ENCODE results near the gene EPB41L5. TPM values are rescaled to one million over a fixed set of nuclear protein-coding genes. Genes with fewer than 3 reads are reported as not detected.
"Not testable (repeated sequence)": the region's sequence is repeated elsewhere in the genome, so short reads cannot be mapped to it uniquely, and the experiment has no call there.

The EPB41L5 gene
- total and polyA plus RNA-seq, 7 donors = 8.2 to 24.3 (median 16.9) TPM

DNA sequence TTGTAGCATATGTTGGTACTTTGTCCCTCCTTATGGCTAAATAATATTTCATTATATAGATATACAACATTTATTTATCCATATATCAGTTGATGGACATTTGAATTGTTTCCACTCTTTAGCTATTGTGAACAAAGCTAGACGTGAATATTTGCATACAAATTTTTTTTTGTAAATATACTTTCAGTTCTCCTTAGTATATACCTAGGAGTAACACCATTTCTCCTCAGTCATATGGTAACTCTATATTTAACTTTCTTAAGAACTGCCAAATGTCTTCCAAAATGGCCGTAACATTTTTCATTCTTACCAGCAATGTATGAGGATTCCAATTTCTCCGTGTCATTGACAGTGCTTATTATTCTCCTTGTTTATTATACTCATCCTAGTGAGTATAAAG lies 135.8 kb downstream of the EPB41L5 start:
- peaks cover 0 to 12% (median 0%) of the 10 kb centered on the region in 4 donors for H3K9me3 ChIP-seq
- H3K27me3 ChIP-seq = no peaks in the 10 kb centered on the region
- no peak overlapping the region for H3K27ac ChIP-seq
- H3K36me3 ChIP-seq = peaks cover 0 to 53% (median 2%) of the 10 kb centered on the region in 4 donors
- WGBS, 2 donors = 92 to 96% methylated on average over 3 of the region's 3 CpGs
- TF ChIP-seq, protein P1, sequence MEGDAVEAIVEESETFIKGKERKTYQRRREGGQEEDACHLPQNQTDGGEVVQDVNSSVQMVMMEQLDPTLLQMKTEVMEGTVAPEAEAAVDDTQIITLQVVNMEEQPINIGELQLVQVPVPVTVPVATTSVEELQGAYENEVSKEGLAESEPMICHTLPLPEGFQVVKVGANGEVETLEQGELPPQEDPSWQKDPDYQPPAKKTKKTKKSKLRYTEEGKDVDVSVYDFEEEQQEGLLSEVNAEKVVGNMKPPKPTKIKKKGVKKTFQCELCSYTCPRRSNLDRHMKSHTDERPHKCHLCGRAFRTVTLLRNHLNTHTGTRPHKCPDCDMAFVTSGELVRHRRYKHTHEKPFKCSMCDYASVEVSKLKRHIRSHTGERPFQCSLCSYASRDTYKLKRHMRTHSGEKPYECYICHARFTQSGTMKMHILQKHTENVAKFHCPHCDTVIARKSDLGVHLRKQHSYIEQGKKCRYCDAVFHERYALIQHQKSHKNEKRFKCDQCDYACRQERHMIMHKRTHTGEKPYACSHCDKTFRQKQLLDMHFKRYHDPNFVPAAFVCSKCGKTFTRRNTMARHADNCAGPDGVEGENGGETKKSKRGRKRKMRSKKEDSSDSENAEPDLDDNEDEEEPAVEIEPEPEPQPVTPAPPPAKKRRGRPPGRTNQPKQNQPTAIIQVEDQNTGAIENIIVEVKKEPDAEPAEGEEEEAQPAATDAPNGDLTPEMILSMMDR (IDR thresholded peaks at IDR 0.05) = no peak
- TF ChIP-seq POLR2AphosphoS5 (IDR thresholded peaks at IDR 0.05) (no peak), EP300 (IDR thresholded peaks at IDR 0.05) (no peak), POLR2A (IDR thresholded peaks at IDR 0.05) (no peak)
- no peak overlapping the region for H3K4me3 ChIP-seq
- DNase-seq = no peak
- intact Hi-C loops (cut with DNase I) = no loop called here
- no peaks in the 10 kb centered on the region for H3K4me1 ChIP-seq

- DNase-seq = no peak
- no peaks in the 10 kb centered on the region for H3K4me1 ChIP-seq
- no peak overlapping the region for H3K4me3 ChIP-seq
- no peaks in the 10 kb centered on the region for H3K27me3 ChIP-seq
- peaks cover 0 to 51% (median 2%) of the 10 kb centered on the region in 4 donors for H3K36me3 ChIP-seq
- TF ChIP-seq EP300 (IDR thresholded peaks at IDR 0.05) = no peak
- no peak for TF ChIP-seq POLR2AphosphoS5 (IDR thresholded peaks at IDR 0.05)
- TF ChIP-seq POLR2A (IDR thresholded peaks at IDR 0.05) = no peak
- TF ChIP-seq, protein P1 (IDR thresholded peaks at IDR 0.05) = no peak
- H3K9me3 ChIP-seq = peaks cover 0 to 12% (median 0%) of the 10 kb centered on the region in 4 donors
- intact Hi-C loops (cut with DNase I) = no loop called here
- no peak overlapping the region for H3K27ac ChIP-seq
- 97 to 99% methylated on average over 2 of the region's 2 CpGs for WGBS, 2 donors
These were observed 136.5 kb downstream of the EPB41L5 start for GRCh38 chr2:120149406-120149805.

GRCh38 chr2:120150040-120150482 lies 137.2 kb downstream of the EPB41L5 start:
- no peak for DNase-seq
- no peak overlapping the region for H3K4me3 ChIP-seq
- H3K36me3 ChIP-seq = peaks cover 0 to 55% (median 2%) of the 10 kb centered on the region in 4 donors
- no peak overlapping the region for H3K27ac ChIP-seq
- intact Hi-C loops (cut with DNase I) = no loop called here
- no peaks in the 10 kb centered on the region for H3K27me3 ChIP-seq
- TF ChIP-seq EP300 (IDR thresholded peaks at IDR 0.05) (no peak), POLR2A (IDR thresholded peaks at IDR 0.05) (no peak), POLR2AphosphoS5 (IDR thresholded peaks at IDR 0.05) (no peak)
- TF ChIP-seq, protein P1 (IDR thresholded peaks at IDR 0.05) = no peak
- H3K4me1 ChIP-seq = no peaks in the 10 kb centered on the region
- H3K9me3 ChIP-seq = peaks cover 0 to 12% (median 0%) of the 10 kb centered on the region in 4 donors
- WGBS, 2 donors = 97% methylated on average over 4 of the region's 4 CpGs

DNA sequence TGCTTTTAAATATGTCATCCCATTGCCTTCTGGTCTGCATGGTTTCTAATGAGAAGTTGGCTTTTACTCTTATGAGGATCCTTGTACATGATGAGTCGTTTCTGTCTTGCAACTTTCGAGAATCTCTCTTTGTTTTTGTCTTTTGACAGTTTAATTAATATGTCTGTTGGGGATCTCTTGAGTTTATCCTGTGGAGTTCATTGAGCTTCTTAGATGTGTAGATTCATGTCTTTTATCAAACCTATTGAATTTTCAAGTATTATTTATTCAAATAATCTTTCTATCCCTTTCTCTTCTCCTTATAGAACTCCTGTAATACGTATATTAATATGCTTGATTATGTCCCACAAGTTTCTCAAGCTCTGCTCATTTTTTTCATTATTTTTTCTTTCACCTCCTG lies 142.4 kb downstream of the EPB41L5 start:
- Histone ChIP-seq H3K27me3 (no peaks in the 10 kb centered on the region), H3K9me3 (peaks cover 0 to 6% (median 0%) of the 10 kb centered on the region in 4 donors), H3K4me1 (no peaks in the 10 kb centered on the region), H3K36me3 (peaks cover 0 to 39% (median 5%) of the 10 kb centered on the region in 4 donors), H3K4me3 (no peak overlapping the region), H3K27ac (no peak overlapping the region)
- no peak for DNase-seq
- intact Hi-C loops (cut with DNase I) = no loop called here
- TF ChIP-seq EP300 (IDR thresholded peaks at IDR 0.05) (no peak), POLR2A (IDR thresholded peaks at IDR 0.05) (no peak), POLR2AphosphoS5 (IDR thresholded peaks at IDR 0.05) (no peak)
- TF ChIP-seq, protein P1 (IDR thresholded peaks at IDR 0.05) = no peak
- 93 to 94% methylated on average over 3 of the region's 3 CpGs for WGBS, 2 donors

DNA sequence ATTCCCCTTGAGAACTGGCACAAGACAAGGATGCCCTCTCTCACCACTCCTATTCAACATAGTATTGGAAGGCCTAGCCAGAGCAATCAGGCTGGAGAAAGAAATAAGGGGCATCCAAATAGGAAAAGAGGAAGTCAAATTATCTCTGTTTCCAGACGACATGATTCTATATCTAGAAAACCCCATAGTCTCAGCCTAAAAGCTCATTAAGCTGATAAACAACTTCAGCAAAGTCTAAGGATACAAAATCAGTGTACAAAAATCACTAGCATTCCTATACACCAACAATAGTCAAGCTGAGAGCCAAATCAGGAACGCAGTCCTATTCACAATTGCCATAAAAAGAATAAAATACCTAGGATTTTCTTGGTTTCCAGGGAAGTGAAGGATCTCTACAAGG lies 145.8 kb downstream of the EPB41L5 start:
- WGBS, 2 donors = 75 to 91% methylated on average over 2 of the region's 2 CpGs
- H3K4me1 ChIP-seq; intact Hi-C loops (cut with DNase I); H3K27me3 ChIP-seq; DNase-seq; H3K4me3 ChIP-seq; H3K27ac ChIP-seq; H3K9me3 ChIP-seq: not testable (repeated sequence)
- H3K36me3 ChIP-seq = peaks cover 0 to 39% (median 5%) of the 10 kb centered on the region in 4 donors

Measured in sigmoid colon (tissue), 7 donors.